CD4-positive, alpha-beta T cell treated with Interferon gamma for 1 hour (primary cell): ENCODE measurements around the gene AGPAT2.

Experiments used
- DNase-seq: peaks from one replicate; pipeline ENCODE4 v3.0.0-alpha.2; 2020

Gene AGPAT2

GRCh38 chr9:136659861-136660784, 27.1 kb downstream of the AGPAT2 start:
- no peak for DNase-seq

GRCh38 chr9:136658849-136659535, 28.3 kb downstream of the AGPAT2 start:
- DNase-seq, result no peak

DNA sequence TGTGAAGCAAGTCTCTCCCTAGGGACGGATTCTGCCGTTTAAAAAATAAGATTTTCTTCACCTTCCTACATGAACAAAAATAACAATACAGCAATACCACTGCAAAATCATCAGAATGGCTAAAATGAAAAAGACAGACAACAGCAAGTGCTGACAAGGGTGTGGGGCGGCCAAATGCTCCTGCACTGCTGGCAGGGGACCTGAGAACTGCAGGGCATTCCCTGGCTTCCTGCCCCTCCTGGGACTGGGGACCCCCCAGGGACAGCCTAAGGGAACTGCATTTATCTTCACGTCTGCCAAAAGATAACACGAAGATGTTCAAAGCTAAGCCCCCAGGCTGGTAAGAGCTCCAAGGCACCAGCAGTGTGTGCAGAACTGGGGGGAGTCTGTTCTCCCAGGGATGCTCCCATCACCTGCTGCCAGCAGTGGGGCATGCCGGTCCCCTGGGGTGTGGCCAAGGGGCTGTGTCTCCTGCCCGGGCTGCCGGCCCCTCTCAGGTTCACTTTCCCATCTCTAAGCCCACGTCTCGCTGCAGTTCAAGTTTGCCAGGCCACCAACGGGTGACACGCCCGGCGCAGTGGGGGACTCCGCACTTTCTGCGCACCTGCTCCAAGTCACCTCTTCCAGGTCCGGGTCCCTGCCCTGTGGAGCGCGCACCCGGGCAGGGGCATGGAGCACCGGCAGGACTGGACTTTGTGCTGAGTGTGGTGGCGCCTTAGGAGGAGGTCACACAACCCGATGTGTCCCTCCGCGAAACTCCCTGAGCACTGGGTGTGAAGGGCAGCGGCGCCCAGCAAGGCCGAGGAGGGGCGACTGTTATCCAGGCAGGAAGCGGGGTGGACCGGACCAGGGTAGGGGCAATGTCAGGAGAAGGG, 29.0 kb downstream of the AGPAT2 start:
- no peak for DNase-seq

DNA sequence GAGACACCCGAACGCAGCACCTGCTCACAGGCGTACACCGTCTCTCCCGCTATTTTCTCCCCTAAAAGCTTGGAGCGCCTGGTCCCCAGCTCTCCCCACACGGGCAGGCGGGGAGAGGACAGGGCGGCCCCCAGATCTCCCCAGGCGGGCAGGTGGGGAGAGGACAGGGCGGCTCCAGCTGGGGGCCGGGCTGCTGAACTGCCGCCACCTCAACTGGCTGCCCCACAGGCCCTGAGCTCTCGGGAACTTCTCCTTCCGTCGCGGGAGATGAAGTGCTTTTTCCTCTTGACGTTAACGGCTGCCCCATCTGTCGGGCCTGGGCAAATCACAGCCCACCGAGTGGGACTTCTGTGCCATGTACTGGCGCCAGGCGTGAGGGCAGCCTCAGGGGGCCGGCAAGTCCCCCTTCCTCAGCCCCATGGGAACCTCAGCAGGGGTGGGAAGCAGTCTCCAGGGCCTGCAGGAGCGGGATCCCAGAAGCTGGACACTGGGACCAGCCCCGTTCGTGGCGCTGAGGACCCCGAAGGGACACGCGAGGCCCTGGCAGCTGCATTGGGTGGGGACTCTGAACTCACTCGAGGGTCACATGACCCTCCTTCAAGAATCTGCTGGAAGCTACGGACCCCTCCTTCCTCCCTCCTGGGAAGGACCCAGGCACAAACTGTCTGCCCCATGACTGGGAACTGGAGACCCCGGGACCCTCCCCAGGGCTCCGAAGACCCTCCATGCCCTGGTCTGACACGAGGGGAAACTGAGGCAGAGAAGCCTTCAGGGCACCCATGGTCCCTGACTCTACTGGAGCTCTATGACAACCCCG, 30.3 kb downstream of the AGPAT2 start:
- no peak for DNase-seq

DNA sequence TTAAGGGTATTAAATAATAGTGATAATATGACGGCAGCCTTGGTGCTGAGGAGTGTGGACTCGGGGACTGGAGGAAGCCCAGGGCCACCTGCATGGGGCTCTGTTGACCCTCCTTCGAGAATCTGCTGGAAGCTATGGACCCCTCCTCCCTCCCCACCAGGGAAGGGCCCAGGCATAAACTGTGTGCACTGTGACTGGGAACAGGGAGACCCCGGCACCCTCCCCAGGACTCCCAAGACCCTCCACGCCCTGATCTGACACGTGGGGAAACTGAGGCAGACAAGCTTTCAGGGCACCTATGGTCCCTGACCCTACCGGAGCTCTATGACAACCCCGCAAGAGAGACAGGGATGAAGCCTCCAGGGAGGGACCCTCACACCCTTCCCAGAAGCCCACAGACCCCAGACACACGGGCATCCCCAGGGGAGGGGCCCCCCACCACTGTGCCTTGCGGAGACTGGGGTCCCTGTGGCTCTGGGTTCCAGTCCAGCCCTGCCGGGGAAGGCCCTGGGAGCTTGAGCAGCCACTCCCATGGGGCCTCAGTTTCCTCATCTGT, 31.0 kb downstream of the AGPAT2 start:
- DNase-seq, result no peak

- DNase-seq, result no peak
Measured at GRCh38 chr9:136655536-136656182, 31.6 kb downstream of the AGPAT2 start.

- DNase-seq, result no peak
Measured at GRCh38 chr9:136654820-136655535, 32.3 kb downstream of the AGPAT2 start.

DNA sequence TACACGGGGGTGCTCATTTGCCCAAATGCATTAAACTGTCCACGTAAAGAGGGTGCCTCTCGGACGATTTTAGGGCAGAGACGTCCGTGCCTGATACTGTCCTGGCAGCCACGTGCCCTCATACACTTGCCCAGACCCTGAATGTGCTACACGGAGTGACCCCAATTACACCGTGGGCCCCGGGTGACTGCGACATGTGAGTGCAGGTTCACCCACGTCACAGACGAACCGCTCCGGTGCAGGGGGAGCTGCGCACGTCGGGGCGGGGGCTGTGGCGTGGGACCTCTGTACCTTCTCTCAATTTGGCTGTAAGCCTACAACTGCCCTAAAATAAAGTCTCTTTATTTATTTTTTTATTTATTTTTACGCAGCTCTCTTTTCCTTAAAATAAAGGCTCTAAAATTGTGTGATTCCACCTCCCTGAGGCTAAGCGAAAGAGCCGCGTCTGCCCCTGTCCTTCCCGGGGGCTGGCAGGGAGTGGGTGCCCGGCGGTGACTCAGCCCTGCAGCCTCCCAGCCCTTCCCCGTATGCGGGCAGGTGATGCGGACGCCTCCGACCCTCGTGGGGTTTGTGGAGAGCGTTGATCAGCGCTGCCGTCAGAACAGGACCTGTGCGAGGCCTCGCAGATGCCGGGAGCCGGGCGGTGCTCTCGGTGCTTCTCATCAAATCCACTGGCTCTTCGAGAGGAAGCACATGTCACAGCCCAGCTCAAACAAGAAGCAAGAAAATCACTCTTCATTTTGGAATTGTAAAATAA, 33.8 kb downstream of the AGPAT2 start:
- DNase-seq, result no peak

- no peak for DNase-seq
Measured at GRCh38 chr9:136651860-136652259, 35.4 kb downstream of the AGPAT2 start.

DNA sequence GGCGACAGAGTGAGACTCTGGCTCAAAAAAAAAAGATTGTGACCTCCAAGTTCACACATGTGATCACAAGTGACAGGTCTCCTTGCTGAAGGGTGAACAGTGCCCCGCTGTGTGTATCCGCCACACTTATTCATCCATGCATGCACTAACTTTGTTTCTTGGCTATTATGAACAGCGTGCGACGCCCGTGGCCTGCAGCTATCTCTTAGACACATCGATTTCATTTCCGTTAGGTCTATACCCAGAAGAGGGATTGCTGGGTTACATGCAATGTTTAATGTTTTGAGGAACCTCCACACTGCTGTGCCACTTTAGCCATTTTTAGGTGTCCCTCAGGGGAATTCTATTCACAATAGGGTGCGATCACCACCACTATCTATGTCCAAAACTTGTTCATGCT, 36.6 kb downstream of the AGPAT2 start:
- DNase-seq, result no peak

DNA sequence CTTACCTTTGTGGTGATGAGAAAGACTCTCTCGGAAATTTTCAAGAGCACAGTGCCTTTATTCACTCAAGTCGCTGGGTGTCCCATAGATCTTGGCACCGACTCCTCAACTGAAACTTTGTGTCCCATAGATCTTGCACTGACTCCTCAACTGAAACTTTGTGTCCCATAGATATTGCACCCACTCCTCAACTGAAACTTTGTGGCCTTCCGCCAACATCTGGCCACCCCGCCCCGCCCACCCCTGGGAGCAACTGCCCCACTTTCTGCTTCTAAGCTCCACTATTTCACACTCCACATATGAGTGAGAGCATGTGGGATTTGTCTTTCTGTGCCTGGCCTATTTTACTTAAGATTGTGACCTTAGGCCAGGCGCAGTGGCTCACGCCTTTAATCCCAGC, 37.2 kb downstream of the AGPAT2 start:
- DNase-seq, result no peak

- no peak for DNase-seq
Measured at GRCh38 chr9:136648751-136649150, 38.5 kb downstream of the AGPAT2 start.

DNA sequence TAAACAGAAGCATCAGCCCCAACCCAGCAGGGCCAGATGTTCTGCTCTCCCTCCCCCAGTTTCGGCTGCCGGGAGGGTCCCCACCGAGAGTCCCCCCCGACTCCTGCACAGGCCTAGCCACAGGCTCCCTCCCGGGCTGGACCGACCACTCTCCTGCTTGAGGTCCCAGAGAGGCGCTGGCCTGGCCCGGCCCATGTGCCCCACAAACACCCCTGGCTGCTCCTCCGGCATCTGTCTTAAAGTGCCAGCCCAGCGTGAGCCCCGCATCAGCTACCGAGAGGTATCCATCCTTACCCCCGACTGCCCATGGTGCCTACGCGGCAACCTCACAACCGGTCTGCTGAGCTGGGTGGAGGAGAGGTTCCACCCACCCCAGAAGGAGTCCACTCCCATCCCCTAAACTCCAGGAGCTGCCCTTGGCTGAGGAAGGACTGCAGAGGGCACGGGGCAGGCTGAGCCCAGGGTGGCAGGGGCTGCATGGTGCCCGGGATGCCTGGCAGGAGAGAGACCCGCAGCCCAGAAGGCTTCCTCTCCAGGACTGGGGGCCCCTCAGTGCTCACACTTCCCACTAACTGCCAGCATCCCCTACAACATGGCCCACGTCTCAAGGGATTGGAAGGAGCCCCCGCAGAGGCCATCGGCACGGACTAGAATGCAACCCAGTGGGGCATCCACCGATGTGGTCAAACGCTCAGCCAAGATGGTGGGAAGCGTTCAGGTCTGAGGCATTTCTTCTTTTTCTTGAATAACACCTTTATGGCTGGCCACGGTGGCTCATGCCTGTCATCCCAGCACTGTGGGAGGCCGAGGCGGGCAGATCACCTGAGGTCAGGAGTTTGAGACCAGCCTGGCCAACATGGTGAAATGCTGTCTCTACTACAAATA, 40.2 kb downstream of the AGPAT2 start:
- no peak for DNase-seq

- DNase-seq, result no peak
Measured at GRCh38 chr9:136645903-136646754, 41.1 kb downstream of the AGPAT2 start.

- DNase-seq, result no peak
Measured at GRCh38 chr9:136645352-136645902, 41.8 kb downstream of the AGPAT2 start.

GRCh38 chr9:136644593-136645351, 42.5 kb downstream of the AGPAT2 start:
- DNase-seq, result peak; percentile 73

GRCh38 chr9:136644343-136644592, 43.0 kb downstream of the AGPAT2 start:
- DNase-seq, result peak; percentile 83
